ENCODE results near the gene SYS1. TPM values are rescaled to one million over a fixed set of nuclear protein-coding genes. Genes with fewer than 3 reads are reported as not detected.

SYS1 gene
- total RNA-seq, 1 donor from 2014 or later: 25.2 TPM

- peak overlapping the region; percentile 58 for H3K27ac Mint-ChIP-seq (ENCODE audit: unreplicated experiment)
- H3K9me3 ChIP-seq (ENCODE audit: insufficient read depth, low read depth, low read length): no peaks in the 10 kb centered on the region
- H3K9me3 Mint-ChIP-seq (ENCODE audit: unreplicated experiment): no peaks in the 10 kb centered on the region
- H3K36me3 ChIP-seq (ENCODE audit: insufficient read depth, low read length): peaks cover 8% of the 10 kb centered on the region
- no peak for TF ChIP-seq CTCF (IDR thresholded peaks at IDR 0.05; ENCODE audit: insufficient read depth, low read depth, low read length)
- no peak for TF ChIP-seq EZH2 (IDR thresholded peaks at IDR 0.05; ENCODE audit: insufficient read depth, low read length)
- H3K4me1 ChIP-seq (ENCODE audit: insufficient read depth, low read length): peaks cover 10% of the 10 kb centered on the region
- H3K27ac ChIP-seq (ENCODE audit: low read depth, low read length): no peak overlapping the region
- H3K9ac ChIP-seq (ENCODE audit: low read length): no peak overlapping the region
- H3K4me3 Mint-ChIP-seq (ENCODE audit: unreplicated experiment): no peak overlapping the region
- H3K27me3 ChIP-seq (ENCODE audit: insufficient read depth, low read length): no peaks in the 10 kb centered on the region
- FAIRE-seq: no peak
- H4K20me1 ChIP-seq (ENCODE audit: insufficient read depth, low read length): peaks cover 12% of the 10 kb centered on the region
- peak overlapping the region; percentile 9 for H3K4me2 ChIP-seq (ENCODE audit: low read length)
- H3K79me2 ChIP-seq (ENCODE audit: insufficient read depth, low read length): no peaks in the 10 kb centered on the region
- H3K4me1 Mint-ChIP-seq (ENCODE audit: low read depth, unreplicated experiment): peaks cover 1% of the 10 kb centered on the region
- H3K4me3 ChIP-seq (ENCODE audit: insufficient read depth, low read depth, low read length): no peak overlapping the region
- no peaks in the 10 kb centered on the region for H3K27me3 Mint-ChIP-seq (ENCODE audit: low read depth, unreplicated experiment)
- peaks cover 10% of the 10 kb centered on the region for H3K36me3 Mint-ChIP-seq (ENCODE audit: low read depth, unreplicated experiment)
- DNase-seq (ENCODE audit: low read depth): no peak
- no peak overlapping the region for H2AFZ ChIP-seq (ENCODE audit: low read depth, low read length)
Measured at GRCh38 chr20:45372241-45372640, 9.3 kb downstream of the SYS1 start.

GRCh38 chr20:45372646-45373352, 9.8 kb downstream of the SYS1 start:
- H4K20me1 ChIP-seq (ENCODE audit: insufficient read depth, low read length): peaks cover 12% of the 10 kb centered on the region
- Mint-ChIP-seq H3K36me3 (ENCODE audit: low read depth, unreplicated experiment) (peaks cover 13% of the 10 kb centered on the region), H3K27ac (ENCODE audit: unreplicated experiment) (no peak overlapping the region), H3K4me1 (ENCODE audit: low read depth, unreplicated experiment) (peaks cover 1% of the 10 kb centered on the region), H3K27me3 (ENCODE audit: low read depth, unreplicated experiment) (no peaks in the 10 kb centered on the region), H3K4me3 (ENCODE audit: unreplicated experiment) (no peak overlapping the region), H3K9me3 (ENCODE audit: unreplicated experiment) (no peaks in the 10 kb centered on the region)
- TF ChIP-seq CTCF (IDR thresholded peaks at IDR 0.05; ENCODE audit: insufficient read depth, low read depth, low read length) (no peak), EZH2 (IDR thresholded peaks at IDR 0.05; ENCODE audit: insufficient read depth, low read length) (no peak)
- H3K79me2 ChIP-seq (ENCODE audit: insufficient read depth, low read length): no peaks in the 10 kb centered on the region
- H3K27ac ChIP-seq (ENCODE audit: low read depth, low read length): no peak overlapping the region
- peaks cover 10% of the 10 kb centered on the region for H3K4me1 ChIP-seq (ENCODE audit: insufficient read depth, low read length)
- peak overlapping the region; percentile 84 for H3K4me2 ChIP-seq (ENCODE audit: low read length)
- H3K4me3 ChIP-seq (ENCODE audit: insufficient read depth, low read depth, low read length): peak overlapping the region; percentile 43
- no peaks in the 10 kb centered on the region for H3K9me3 ChIP-seq (ENCODE audit: insufficient read depth, low read depth, low read length)
- peak overlapping the region; percentile 67 for H2AFZ ChIP-seq (ENCODE audit: low read depth, low read length)
- DNase-seq (ENCODE audit: low read depth) (no peak), FAIRE-seq (no peak)
- peaks cover 4% of the 10 kb centered on the region for H3K36me3 ChIP-seq (ENCODE audit: insufficient read depth, low read length)
- no peak overlapping the region for H3K9ac ChIP-seq (ENCODE audit: low read length)
- no peaks in the 10 kb centered on the region for H3K27me3 ChIP-seq (ENCODE audit: insufficient read depth, low read length)
